Stimulated activated CD8-positive, alpha-beta memory T cell treated with anti-CD3 and anti-CD28 coated beads, Interleukin-15, amount 100 ng/mL, for 1 hour (primary cell): ENCODE measurements around the gene STARD3.

Experiments
- DNase-seq: peaks from one replicate; pipeline ENCODE4 v3.0.0-alpha.2; 2020; ENCODE audit warnings: low read depth

STARD3 gene

GRCh38 chr17:39672522-39673334 is 35.8 kb downstream of the STARD3 start:
- no peak for DNase-seq

GRCh38 chr17:39673335-39674081 is 36.6 kb downstream of the STARD3 start:
- DNase-seq, result no peak

- DNase-seq, result no peak
Measured at GRCh38 chr17:39674179-39674578, 37.2 kb downstream of the STARD3 start.

- DNase-seq, result no peak
Measured at GRCh38 chr17:39674702-39675389, 37.9 kb downstream of the STARD3 start.

GRCh38 chr17:39675390-39676082 is 38.6 kb downstream of the STARD3 start:
- DNase-seq, result no peak

GRCh38 chr17:39676198-39676819 is 39.4 kb downstream of the STARD3 start:
- no peak for DNase-seq

GRCh38 chr17:39677072-39677471 is 40.1 kb downstream of the STARD3 start:
- no peak for DNase-seq

- no peak for DNase-seq
Measured at GRCh38 chr17:39677542-39678339, 40.8 kb downstream of the STARD3 start.

GRCh38 chr17:39678340-39679116 is 41.6 kb downstream of the STARD3 start:
- DNase-seq, result no peak

GRCh38 chr17:39679521-39680192 is 42.7 kb downstream of the STARD3 start:
- DNase-seq, result no peak

GRCh38 chr17:39683295-39683939 is 46.5 kb downstream of the STARD3 start:
- DNase-seq, result no peak

- no peak for DNase-seq
Measured at GRCh38 chr17:39684369-39685192, 47.6 kb downstream of the STARD3 start.

- DNase-seq, result no peak
Measured at GRCh38 chr17:39687101-39687545, 50.2 kb downstream of the STARD3 start.

- peak; percentile 76 for DNase-seq
Measured at GRCh38 chr17:39687546-39688474, 50.9 kb downstream of the STARD3 start, which contains the start of gene PGAP3. Gene PGAP3 (minus strand): TSS chr17:39688057. CDS start chr17:39688014, 43 bp downstream.

- DNase-seq, result no peak
Measured at GRCh38 chr17:39688475-39688835, 51.5 kb downstream of the STARD3 start.

- DNase-seq, result no peak
Measured at GRCh38 chr17:39688945-39689344, 52.0 kb downstream of the STARD3 start.

GRCh38 chr17:39694593-39694992 is 57.6 kb downstream of the STARD3 start:
- no peak for DNase-seq
